Vagina (tissue), 2 donors: ENCODE results near the gene PPP2CA. TPM values are rescaled to one million over a fixed set of nuclear protein-coding genes. Genes with fewer than 3 reads are reported as not detected.

Experiments
- DNase-seq, 2 donors: peaks; one replicate each; pipeline ENCODE4 v3.0.0-alpha.2; 2017; ENCODE audit errors: extremely low spot score in 2 of 2
- H3K27ac ChIP-seq: fragments of 200-600 bp; sonication (generic); one replicate; pipeline ENCODE4 v1.5.1; 2019
- H3K27me3 ChIP-seq: fragments of 200-600 bp; sonication (generic); one replicate; pipeline ENCODE4 v1.5.1; 2019
- H3K36me3 ChIP-seq, 2 donors: fragments of 200-600 bp; sonication (generic); one replicate each; pipeline ENCODE4 v1.5.1; 2017 to 2019
- H3K4me1 ChIP-seq: fragments of 200-600 bp; sonication (generic); one replicate; pipeline ENCODE4 v1.5.1; 2019
- H3K4me3 ChIP-seq, 2 donors: fragments of 200-600 bp; sonication (generic); 1 replicate in 1 of 2; 2 replicates in 1 of 2; pipeline ENCODE4 v1.5.1; 2016 to 2019
- H3K9me3 ChIP-seq: fragments of 200-600 bp; sonication (generic); one replicate; pipeline ENCODE4 v1.5.1; 2019
- CTCF ChIP-seq, 3 experiments: fragments of 450-650 bp in 2 of 3; fragments of 200-600 bp in 1 of 3; sonication (generic) in 1 of 3; IDR thresholded peaks; one replicate each; pipeline ENCODE4 v1.5.1; 2017 to 2019; ENCODE audit warnings: antibody characterized with exemption in 3 of 3, mild to moderate bottlenecking in 2 of 3, moderate library complexity in 2 of 3
- POLR2A ChIP-seq, 2 donors: fragments of 450-650 bp; IDR thresholded peaks; one replicate each; pipeline ENCODE4 v1.6.1; 2017; ENCODE audit warnings: antibody characterized with exemption in 2 of 2, mild to moderate bottlenecking in 2 of 2, moderate library complexity in 2 of 2
- POLR2AphosphoS5 ChIP-seq, 2 donors: sonication (generic); formaldehyde crosslinking; IDR thresholded peaks; one replicate each; pipeline ENCODE4 v1.9.0; 2017; ENCODE audit warnings: antibody characterized with exemption in 2 of 2, mild to moderate bottlenecking in 2 of 2, low read depth in 1 of 2; ENCODE audit not compliant: insufficient read depth in 1 of 2
- intact Hi-C: fragments of 100-400 bp; cut with DNase I; formaldehyde crosslinking; loops from one replicate; pipeline ENCODE4 v1.15.1; 2023
- total RNA-seq: library from RNA; depleted of rRNA; stranded (reverse); fragments of >200 nt; gene quantifications from one replicate; pipeline ENCODE4 v1.2.3, GENCODE V29; 2016

The PPP2CA gene
- total RNA-seq, 1 donor from 2014 or later: 56.2 TPM

- TF ChIP-seq POLR2A (IDR thresholded peaks at IDR 0.05) (no peak), POLR2AphosphoS5 (IDR thresholded peaks at IDR 0.05; ENCODE audit: insufficient read depth in 1 of 2, low read depth in 1 of 2) (no peak), CTCF (IDR thresholded peaks at IDR 0.05) (no peak)
Observed at GRCh38 chr5:134148986-134149539, 76.8 kb downstream of the PPP2CA start.

GRCh38 chr5:134148316-134148715 lies 77.6 kb downstream of the PPP2CA start:
- Histone ChIP-seq H3K27me3 (no peaks in the 10 kb centered on the region), H3K27ac (no peak overlapping the region), H3K9me3 (no peaks in the 10 kb centered on the region), H3K4me3 (no peak overlapping the region), H3K4me1 (peaks cover 14% of the 10 kb centered on the region), H3K36me3 (peaks cover 0 to 40% of the 10 kb centered on the region in 2 donors)
- TF ChIP-seq CTCF (IDR thresholded peaks at IDR 0.05) (no peak), POLR2AphosphoS5 (IDR thresholded peaks at IDR 0.05; ENCODE audit: insufficient read depth in 1 of 2, low read depth in 1 of 2) (no peak), POLR2A (IDR thresholded peaks at IDR 0.05) (no peak)
- intact Hi-C loops: no loop called here
- DNase-seq: no peak

More at GRCh38 chr5:134148986-134149539, 76.8 kb downstream of the PPP2CA start:
- no peak for DNase-seq
- no peak overlapping the region for H3K4me3 ChIP-seq
- peaks cover 14% of the 10 kb centered on the region for H3K4me1 ChIP-seq
- peaks cover 0 to 48% of the 10 kb centered on the region in 2 donors for H3K36me3 ChIP-seq
- intact Hi-C loops: no loop called here
- no peaks in the 10 kb centered on the region for H3K9me3 ChIP-seq
- H3K27ac ChIP-seq: no peak overlapping the region
- no peaks in the 10 kb centered on the region for H3K27me3 ChIP-seq

GRCh38 chr5:134146651-134147518 lies 79.0 kb downstream of the PPP2CA start:
- Histone ChIP-seq H3K4me3 (no peak overlapping the region), H3K9me3 (no peaks in the 10 kb centered on the region), H3K27ac (no peak overlapping the region), H3K36me3 (peaks cover 0 to 30% of the 10 kb centered on the region in 2 donors), H3K27me3 (no peaks in the 10 kb centered on the region), H3K4me1 (peaks cover 11% of the 10 kb centered on the region)
- intact Hi-C loops: no loop called here
- TF ChIP-seq POLR2AphosphoS5 (IDR thresholded peaks at IDR 0.05; ENCODE audit: insufficient read depth in 1 of 2, low read depth in 1 of 2) (no peak), CTCF (IDR thresholded peaks at IDR 0.05) (no peak), POLR2A (IDR thresholded peaks at IDR 0.05) (no peak)
- peak in 1 of 2 donors; percentile 81 for DNase-seq

- Histone ChIP-seq H3K36me3 (peaks cover 0 to 24% of the 10 kb centered on the region in 2 donors), H3K4me1 (peaks cover 16% of the 10 kb centered on the region)
Observed at GRCh38 chr5:134145779-134146581, 79.9 kb downstream of the PPP2CA start.

More at GRCh38 chr5:134145779-134146581, 79.9 kb downstream of the PPP2CA start:
- DNase-seq: peak; percentile 87
- H3K27me3 ChIP-seq: no peaks in the 10 kb centered on the region
- intact Hi-C loops: no loop called here
- peak; percentile 70 to 88 (median 87) for TF ChIP-seq CTCF (IDR thresholded peaks at IDR 0.05)
- no peak for TF ChIP-seq POLR2AphosphoS5 (IDR thresholded peaks at IDR 0.05; ENCODE audit: insufficient read depth in 1 of 2, low read depth in 1 of 2)
- no peak overlapping the region for H3K4me3 ChIP-seq
- H3K27ac ChIP-seq: no peak overlapping the region
- H3K9me3 ChIP-seq: no peaks in the 10 kb centered on the region
